HG03196 (cell line): ENCODE results near the gene HMBS.
A peak's percentile ranks its signal among the peaks of the same experiment; 100 is the strongest.
"Not testable (repeated sequence)": the region's sequence is repeated elsewhere in the genome, so short reads cannot be mapped to it uniquely, and the experiment has no call there.

ENCODE experiments used
- ATAC-seq: cut with Tn5 transposase; IDR thresholded peaks from one replicate; pipeline ENCODE4 v1.9.1; 2021; ENCODE audit not compliant: unreplicated experiment

Gene HMBS

DNA sequence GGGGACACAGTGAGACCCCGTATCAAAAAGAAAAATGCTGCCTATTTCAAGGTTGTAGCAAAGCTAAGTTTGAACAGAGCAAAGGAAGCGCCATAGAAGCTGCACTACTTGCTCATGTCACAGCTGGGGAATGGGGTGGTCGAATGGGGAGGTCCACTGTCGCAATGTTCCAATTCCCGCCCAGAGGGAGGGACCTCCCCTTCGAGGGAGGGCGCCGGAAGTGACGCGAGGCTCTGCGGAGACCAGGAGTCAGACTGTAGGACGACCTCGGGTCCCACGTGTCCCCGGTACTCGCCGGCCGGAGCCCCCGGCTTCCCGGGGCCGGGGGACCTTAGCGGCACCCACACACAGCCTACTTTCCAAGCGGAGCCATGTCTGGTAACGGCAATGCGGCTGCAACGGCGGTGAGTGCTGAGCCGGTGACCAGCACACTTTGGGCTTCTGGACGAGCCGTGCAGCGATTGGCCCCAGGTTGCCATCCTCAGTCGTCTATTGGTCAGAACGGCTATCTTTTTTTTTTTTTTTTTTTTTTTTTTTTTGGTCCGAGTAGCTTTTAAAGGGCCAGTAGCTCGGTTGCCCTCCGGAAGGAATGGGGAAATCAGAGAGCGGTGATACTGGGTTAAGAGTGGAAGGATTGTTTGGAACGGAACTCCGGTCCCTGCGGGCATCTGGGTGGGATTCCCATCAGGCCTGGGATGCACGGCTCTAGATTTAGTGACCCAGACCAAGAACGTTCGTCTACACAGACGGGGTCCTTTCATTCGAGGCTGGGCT lies at the start of gene HMBS:
HMBS (plus strand) TSS at position 219 of the 774 bp plus-strand sequence; CDS start at position 372, 153 bp downstream.
- peak; percentile 82 for ATAC-seq

DNA sequence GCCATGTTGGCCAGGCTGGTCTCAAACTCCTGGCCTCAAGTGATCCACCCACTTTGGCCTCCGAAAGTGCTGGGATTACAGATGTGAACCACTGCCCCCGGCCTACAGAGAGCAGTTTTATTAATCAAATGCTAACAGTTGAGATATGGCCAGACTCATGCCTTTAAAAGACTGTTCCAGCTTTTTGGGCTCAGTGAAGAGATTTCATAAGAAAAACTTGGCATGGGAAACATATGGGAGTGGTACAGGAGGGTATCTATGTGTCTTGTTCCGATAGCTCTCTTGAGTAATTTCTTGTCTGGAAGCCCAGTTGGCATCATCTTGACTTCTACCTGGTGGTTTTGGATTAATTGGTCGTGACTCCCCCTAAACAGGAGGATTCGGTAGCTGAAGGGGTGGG lies 45.8 kb upstream of the HMBS start:
- no peak for ATAC-seq

DNA sequence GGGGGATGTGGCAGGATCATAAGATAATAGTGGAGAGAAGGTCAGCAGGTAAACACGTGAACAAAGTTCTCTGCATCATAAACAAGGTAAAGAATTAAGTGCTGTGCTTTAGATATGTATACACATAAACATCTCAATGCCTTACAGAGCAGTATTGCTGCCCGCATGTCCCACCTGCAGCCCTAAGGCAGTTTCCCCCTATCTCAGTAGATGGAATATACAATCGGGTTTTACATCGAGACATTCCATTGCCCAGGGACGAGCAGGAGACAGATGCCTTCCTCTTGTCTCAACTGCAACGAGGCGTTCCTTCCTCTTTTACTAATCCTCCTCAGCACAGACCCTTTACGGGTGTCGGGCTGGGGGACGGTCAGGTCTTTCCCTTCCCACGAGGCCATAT lies 45.2 kb upstream of the HMBS start:
- ATAC-seq: not testable (repeated sequence)

DNA sequence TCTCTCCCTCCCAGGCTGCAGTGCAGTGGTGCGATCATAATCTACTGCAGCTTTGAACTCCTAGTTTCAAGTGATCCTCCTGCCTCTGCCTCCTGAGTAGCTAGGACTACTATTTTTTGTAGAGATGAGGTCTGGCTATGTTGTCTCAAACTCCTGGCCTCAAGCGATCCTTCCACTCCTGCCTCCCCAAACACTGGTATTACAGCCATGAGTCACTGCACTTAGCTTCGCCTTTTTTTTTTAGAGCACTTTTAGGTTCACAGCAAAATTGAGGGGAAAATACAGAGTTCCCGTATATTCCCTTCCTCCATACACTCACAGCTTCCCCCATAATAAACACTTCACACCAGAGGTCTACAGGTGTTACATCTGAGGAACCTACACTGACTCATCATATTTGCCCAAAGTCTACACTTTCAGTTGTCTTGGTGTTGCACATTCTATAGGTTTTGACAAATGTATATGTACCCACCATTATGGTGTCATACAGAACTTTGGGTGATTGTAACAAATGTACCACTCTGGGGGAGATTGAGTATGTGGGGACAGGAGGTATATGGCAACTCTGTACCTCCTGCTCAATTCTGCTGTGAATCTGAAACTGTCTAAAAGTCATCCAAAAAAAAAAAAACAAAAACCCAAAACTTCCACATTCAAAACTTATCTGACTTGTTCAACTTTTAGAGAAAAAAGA lies 42.7 kb upstream of the HMBS start:
- ATAC-seq: no peak

DNA sequence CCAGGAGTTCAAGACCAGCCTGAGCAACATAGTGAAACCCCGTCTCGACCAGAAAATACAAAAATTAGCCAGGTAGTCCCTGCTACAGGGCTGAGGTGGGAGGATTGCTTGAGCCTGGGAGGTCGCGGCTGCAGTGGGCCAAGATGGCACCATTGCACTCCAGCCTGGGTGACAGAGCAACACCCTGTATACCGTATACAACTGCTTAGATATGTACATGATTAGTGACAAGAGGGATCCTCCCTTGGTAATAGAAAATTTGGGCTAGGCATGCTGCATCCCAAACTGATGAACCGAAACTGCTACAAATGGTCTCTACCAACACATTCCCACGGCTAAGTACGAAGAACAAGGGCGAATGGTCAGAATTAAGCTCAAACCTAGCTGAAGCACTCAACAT lies 41.8 kb upstream of the HMBS start:
- ATAC-seq: no peak

DNA sequence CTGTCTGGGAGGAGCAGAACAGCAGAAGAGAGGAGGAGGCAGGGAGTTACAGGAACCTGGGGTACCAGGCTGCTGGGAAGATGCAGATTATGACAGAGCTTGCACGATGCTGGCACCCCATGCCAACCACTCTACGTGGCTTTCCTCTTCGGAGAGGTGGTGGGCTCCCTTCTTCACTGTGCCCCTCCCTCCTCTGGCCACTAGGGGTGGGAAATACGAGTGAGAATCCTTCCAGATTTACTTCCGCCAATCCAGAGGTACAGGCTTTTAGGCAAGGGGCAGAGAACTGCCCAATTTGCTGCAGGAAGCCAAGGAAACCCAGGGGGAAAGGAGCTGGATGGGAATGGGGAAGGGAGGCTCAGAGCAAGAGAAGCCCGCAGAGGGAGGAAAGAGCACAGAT lies 40.0 kb upstream of the HMBS start:
- no peak for ATAC-seq

DNA sequence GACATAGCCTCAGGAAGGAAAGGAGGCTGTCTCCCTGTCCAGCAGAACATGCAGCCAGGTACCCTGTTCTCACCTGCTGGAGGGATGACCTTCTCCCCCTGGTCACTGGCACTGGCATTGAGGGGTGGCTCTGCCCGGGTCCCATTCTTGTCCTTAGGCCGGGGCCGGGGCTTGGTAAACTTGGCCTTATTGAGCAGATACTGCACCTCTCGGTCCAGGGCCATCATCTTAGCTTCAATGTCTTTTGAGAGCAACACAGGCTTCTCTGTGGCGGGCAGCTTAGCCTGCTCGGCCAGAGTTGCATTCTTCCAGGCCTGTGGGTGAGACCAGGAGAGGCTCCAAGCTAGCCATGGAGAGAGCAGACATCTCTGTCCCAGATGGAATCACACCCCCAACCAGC lies 38.2 kb upstream of the HMBS start:
- no peak for ATAC-seq

DNA sequence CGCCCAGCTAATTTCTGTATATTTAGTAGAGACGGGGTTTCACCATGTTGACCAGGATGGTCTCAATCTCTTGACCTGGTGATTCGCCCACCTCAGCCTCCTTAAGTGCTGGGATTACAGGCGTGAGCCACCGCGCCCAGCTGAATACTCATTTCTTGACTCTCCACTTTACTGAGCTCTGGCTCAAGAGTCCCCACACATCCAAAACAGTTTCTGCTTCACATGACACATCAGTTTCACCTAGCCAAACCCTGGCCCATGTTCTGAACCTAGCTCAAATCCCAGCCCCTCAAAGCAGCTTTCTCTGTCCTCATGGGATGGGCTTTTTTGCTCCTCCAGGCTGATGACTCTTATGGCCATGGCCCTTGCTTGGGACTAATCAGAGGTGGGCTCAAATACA lies 37.5 kb upstream of the HMBS start:
- ATAC-seq: no peak

DNA sequence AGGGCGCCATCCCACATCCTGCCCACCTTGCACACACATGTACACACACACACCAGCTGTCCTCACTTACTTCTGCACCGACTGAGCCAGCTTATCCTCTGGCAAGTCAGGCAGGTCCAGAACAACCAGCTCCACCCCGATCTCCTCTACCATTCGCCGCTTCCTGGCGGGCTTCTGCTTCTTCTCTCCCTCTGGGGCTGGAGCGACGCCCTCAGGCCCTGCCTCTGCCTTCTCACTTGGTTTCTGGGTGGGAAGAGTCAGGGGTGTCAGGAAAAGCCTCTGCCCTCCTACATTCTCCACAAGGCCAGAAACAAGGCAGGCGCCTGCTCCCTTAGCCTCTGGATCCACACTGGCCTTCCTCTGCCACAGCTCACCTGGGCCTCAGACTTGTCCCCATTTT lies 36.0 kb upstream of the HMBS start:
- no peak for ATAC-seq

DNA sequence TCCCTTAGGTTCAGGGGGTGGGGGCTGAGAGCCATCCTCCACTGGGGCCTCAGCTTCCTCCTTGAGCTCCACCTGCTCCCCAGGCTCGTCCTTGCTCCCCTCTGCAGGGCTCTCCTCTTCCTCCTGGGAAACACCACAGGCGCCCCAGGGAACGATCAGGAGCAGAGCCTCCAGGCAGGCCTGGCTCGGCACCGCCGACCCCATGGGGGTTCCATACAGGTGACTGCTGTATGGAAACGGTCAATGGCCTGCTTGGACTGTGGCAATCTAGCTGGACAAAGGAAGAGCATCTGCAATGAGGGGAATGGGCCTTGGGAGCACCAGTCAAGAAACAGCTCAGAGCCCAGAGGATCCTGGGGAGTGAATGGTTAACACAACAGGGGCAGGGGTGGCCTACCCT lies 35.6 kb upstream of the HMBS start:
- no peak for ATAC-seq

DNA sequence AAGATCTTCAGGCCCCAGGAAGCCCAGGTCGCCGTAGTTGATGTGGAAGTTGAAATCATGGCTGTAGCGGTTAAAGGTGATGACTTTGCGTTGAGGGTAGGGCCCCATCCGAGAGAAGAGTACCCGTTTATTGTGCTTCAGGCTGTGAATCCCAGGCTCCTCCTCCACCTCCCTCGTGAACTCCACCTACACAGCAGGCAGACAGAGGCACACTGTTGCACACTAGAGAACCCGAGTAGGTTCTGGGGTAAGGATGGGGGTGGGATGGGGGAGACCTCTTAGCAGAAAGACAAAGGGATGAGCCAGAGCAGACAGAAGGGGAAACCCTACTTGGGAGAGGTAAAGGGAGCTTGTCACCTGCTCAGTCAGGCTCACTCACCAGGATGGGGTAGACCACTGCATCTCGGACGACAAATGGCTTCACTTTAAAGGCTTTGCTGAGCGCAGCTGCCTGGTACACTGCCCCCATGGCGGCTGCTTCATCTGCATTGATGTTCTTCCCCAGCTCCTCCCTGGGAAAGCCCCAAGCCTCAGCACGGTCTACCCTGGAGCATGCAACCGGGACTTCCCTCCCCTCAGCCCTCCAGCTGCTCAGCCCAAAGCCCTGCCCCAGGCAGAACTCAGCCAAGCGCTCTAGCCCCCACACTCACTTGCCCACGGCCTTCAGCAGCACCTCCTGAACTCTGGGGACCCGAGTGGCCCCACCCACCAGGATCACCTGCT lies 33.1 kb upstream of the HMBS start:
- ATAC-seq: peak; percentile 38

DNA sequence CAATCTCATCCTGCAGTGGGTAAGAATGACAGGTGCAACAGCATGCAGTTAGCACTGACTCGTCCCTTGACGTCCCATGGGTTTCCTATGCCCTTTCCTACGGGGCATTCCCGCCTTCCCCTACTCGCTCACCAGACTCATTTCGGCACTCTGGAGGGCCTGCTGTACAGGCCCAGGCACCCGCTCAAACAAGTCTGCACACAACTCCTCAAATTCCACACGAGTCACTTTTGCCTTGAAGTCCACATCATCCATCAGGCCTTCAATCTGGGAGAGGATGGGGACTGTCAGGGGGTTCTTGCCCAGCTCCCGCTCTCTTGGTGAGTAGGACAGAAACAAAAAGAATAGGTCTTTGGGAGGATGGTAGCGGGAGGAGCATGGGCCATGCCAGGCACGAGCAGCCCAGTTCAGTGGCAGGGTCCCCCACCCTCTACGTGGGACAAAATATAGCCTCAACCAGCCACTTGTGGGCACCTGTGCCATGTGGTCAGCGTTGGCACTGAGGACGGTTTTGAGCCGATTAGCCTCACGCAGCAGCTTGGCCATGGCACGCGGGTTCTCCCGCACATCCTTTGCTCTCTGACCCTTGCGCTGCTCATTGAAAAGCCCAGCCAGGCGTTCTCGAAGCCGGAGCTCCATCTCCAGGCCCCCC lies 32.4 kb upstream of the HMBS start:
- ATAC-seq: no peak

DNA sequence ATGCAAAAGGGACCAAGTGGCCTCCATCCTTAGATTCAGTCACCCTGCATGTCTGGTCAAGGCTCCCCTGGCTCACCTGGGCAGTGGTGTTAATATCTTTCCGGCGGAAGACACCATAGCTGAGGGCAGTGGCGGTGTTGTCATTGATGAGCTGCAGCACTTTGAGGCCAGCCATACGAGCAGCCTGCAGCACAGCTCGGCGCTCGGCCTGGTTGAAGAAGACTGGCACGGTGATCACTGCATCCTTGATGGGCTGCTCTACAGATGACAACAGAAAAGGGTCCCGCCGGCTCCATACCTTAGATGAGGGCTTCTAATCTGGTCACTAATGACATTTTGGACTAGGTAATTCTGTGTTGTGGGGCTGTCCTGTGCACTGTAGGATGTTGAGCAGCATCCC lies 30.3 kb upstream of the HMBS start:
- ATAC-seq: no peak

DNA sequence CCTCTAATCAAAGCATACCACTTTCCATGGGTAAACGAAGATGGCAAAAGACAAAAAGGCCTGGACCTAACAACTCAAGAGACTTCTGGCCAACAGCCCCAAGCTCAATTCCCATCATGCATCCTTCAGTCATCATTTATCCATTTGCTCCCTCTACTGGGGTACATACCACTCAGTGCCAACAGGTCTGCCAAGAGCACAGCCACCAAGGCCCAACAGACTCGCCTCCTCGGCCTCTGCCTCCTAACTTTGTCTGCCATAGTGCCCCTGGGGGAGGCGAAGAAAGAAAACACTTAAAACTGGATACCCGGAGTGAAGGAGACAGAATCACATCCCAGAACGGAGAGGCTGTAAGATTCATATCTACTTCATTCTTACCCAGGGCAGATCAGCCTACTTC lies 28.8 kb upstream of the HMBS start:
- no peak for ATAC-seq

DNA sequence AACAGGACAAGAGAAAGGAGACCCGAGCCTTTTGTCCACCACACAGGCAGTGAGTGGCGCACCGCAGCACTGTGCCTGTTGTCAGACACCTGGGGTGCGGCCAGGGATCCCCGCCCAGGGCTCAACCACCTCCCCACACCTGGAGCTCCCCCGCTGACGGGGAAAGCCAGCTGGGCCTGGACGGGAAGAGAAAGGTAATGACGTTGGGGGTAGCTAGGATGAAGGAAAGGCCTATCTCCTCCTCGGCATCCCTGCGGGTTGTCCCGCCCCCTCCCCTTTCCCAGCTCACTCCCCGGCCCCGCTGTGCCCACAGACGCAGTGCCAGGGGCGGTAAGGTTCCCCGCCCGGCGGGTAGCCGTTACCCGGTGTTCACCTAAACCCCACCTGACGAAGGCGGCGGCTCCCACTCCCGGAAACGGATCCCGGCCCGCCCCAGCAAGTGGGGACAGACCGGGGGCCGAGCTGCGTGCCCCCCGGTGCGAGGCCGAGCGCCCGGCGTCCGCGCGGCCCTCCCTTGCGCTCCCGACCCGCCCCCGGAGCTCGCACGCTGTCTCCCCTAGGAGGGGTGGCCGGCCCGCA lies 28.2 kb upstream of the HMBS start:
- ATAC-seq: no peak

DNA sequence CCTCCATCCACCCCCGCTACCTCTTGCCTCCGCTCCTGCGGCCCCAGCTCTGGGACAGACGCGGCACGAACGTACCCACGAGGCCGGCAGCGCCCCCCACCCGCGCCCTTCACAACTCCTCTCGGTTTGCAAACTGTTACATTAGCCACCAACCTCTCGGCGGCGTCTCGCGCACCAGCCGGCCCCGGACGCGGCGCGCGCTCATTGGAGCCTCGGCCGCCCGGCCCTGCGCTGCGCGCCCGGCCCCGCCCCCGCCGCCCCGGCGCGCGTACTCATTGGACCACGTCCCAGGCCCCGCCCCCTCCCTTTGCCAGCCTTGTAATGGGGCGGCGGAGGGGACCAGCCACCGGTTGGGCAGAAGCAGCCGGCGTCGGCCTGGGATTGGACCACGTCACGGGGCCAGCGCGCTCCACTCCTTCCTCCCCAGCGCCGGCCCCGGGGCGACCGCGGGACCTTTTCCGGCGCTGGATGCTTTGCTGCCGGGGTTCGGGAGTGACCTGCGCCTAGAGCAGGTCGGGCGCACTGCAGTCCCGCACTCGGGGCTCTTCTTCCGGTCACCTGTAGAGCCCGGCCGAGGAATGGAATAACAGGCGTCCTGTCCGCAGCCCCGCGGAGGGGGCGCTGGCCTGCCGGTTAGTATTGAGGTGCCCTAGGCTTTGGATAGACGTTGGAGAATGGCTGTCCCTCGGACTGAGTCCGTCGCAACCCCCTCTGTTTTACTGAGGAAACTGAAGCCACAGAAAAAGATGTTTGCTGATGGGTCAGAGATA lies 27.5 kb upstream of the HMBS start, which contains the start of gene HYOU1:
HYOU1 (minus strand) TSS at position 206 of the 770 bp plus-strand sequence. CDS start 1,045 bp downstream, outside the sequence.
- peak; percentile 86 for ATAC-seq

DNA sequence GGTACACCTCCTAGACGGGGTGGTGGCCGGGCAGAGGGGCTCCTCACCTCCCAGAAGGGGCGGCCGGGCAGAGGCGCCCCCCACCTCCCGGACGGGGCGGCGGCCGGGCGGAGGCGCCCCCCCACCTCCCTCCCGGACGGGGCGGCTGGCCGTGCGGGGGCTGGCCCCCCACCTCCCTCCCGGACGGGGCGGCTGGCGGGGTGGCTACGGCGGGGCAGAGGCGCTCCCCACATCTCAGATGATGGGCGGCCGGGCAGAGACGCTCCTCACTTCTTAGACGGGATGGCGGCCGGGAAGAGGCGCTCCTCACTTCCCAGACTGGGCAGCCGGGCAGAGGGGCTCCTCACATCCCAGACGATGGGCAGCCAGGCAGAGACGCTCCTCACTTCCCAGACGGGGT lies 25.6 kb upstream of the HMBS start:
- not testable (repeated sequence) for ATAC-seq

DNA sequence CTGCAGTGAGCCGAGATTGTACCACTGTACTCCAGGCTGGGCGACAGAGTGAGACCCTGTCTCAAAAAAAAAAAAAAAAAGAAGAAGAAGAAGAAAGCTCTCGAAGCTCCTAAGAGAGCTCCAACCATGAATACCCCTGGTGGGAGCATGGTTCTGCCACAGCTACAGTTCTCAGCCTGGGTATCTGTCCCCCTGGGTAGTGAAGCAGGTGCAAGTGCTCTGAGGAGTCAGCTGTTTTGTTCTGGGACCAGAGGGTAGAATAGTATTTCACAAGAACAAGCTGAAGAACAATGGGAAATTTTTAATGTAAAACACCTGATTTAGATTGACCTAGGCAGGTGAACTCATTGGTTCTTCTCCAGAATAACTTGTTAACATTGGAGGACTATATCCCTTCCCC lies 23.4 kb upstream of the HMBS start:
- no peak for ATAC-seq

DNA sequence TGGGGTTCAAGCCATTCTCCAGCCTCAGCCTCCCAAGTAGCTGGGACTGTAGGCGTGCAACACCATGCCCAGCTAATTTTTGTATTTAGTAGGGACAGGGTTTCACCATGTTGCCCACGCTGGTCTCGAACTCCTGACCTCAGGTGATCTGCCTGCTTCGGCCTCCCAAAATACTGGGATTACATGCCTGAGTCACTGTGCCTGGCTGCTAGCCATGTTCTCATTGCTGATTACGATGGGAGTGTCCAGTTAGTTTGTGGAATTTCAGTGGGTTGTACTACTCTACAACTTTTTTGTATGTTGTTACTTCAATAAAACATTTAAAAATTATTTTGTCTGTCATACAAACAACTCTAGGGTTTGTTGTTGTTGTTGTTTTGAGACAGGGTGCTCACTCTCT lies 21.9 kb upstream of the HMBS start:
- ATAC-seq: no peak

DNA sequence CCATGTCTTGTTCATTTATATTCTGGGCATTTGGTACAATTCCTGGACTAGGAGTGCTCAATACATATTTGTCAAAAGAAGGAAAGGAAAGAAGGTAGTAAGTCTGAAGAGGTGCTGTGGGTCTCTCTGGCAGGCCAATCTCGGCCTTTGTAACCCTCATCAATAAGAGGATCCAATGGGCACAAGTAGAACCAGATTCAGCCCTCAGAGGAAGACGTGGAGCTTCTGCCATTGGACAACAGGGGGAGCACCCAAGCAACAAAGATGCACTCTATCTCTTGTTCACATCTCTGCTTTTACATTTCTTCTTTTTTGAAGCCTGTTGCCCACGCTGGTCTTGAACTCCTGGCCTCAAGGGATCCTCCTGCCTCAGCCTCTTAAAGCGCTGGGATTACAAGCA lies 19.3 kb upstream of the HMBS start:
- ATAC-seq: no peak
